Smooth muscle cell of the umbilical artery (primary cell): ENCODE data around the gene NIPAL3. TPM values are rescaled to one million over a fixed set of nuclear protein-coding genes. Genes with fewer than 3 reads are reported as not detected.

Experiments
- total RNA-seq: library from RNA; depleted of rRNA; stranded (reverse); fragments of >200 nt; gene quantifications from 2 replicates; pipeline ENCODE4 v1.2.3, GENCODE V29; 2014

Gene NIPAL3
- total RNA-seq: 55.5 and 67.4 TPM in 2 replicates

DNA sequence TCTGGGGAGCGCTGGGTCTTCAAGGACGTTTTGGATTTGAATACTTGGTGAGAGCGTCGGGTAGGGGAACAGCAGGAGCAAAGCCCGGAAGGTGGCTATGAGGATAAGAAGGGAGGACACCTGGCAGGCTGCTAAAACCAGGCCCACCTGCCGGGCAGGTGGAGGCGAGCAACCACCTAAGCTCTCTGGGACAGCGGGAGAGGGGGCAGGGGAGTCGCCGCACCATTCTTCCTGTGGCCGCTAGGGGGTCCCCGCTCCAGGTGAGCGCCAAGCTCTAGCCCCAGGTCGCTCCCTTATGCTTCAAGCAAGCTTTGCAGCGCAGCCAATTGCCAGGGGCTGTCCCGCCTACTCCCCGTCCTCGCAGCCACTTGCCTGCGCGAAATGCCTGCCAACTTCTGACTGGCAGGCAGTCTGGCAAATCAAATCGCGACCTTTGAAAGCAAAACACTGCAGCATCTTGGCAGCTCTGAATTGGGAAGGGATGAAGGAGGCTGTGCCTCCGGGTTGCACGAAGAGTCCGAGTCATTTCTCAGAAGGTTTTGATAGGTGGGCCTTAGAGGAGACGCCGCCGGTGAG, at the start of gene NIPAL3:
Gene NIPAL3 (plus strand): TSS at position 469 of the 576 bp plus-strand sequence. CDS start 3,746 bp downstream, outside the sequence.

DNA sequence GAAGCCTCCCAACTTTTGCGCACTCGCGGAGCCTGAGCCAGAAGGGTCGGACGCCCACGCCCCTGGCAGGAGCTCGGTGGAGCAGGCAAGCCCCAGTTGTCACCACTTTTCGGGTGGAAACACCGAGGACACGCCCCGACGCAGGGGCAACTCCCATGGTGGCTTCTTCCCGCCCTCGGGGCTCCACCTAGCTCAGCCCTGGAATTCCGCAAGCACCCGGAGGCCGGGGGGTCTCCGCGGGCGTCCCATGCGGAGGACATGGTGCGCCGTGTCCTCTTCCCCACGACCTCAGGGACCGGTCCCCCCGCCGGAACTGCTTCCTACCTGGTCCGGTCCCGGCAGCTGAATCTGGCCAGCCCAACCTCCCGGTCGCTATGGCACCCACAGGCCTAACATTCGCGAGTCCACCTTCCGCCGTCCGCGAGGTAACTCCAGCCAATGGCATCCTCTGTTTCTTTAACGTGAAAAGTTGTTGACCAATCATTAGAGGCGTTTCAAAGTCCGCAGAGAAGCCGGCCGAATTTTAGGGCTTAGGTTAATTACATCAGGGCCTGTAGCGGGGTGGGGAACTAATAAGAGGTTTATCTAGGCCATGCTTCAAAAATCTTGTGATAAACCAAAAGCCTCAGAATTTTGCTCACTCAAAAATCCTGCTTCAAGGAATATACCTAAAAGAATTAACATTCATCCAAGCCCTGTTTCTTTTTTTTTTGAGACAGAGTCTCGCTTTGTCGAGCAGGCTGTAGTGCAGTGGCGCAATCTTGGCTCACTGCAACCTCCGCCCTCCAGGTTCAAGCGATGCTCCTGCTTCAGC, 2.0 kb upstream of the NIPAL3 start, which contains the start of gene STPG1:
Gene STPG1 (minus strand): TSS at position 433 of the 814 bp plus-strand sequence. CDS start 12,394 bp downstream, outside the sequence.

DNA sequence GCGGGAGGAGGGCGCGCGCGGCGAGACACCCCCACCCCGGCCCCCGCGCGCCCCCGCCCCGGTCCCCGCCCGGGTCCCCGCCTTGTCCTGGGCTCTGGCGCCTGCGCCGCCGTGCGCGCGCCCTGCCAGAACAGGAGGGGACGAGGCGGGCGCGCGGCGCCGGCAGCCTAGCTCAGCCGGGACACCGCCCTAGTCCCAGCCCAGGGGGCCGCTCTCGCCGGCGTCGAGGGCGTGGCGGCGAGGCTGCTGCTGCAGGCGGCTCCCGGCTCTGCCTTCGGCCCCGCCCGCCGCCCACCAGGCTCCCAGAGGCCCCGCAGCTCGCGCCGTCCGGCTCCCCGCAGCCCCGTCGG, 87.1 kb downstream of the NIPAL3 start, which contains the start of gene RCAN3:
Gene RCAN3 (plus strand): TSS at position 128 of the 350 bp plus-strand sequence. CDS start 11,537 bp downstream, outside the sequence.

Other genes starting within 250 kb of the NIPAL3 start
- not detected in 2 replicates for gene IFNLR1, start 228.5 kb upstream of the NIPAL3 start, total RNA-seq
- not detected in 2 replicates for gene GRHL3, start 96.4 kb upstream of the NIPAL3 start, total RNA-seq
- 4.5 and 6.3 TPM in 2 replicates for gene STPG1, start 2.0 kb upstream of the NIPAL3 start, total RNA-seq
- 3.0 and 8.3 TPM in 2 replicates for gene RCAN3, start 87.0 kb downstream of the NIPAL3 start, total RNA-seq
- gene NCMAP, start 140.3 kb downstream of the NIPAL3 start, total RNA-seq: not detected in 2 replicates
- gene SRRM1, start 227.5 kb downstream of the NIPAL3 start, total RNA-seq: 26.7 and 42.2 TPM in 2 replicates